ENCODE measurements around the gene CADM2. TPM values are rescaled to one million over a fixed set of nuclear protein-coding genes. Genes with fewer than 3 reads are reported as not detected.

CADM2 gene
- total RNA-seq, 4 donors from 2014 or later = 0.13 to 4.3 (median 4.1) TPM

DNA sequence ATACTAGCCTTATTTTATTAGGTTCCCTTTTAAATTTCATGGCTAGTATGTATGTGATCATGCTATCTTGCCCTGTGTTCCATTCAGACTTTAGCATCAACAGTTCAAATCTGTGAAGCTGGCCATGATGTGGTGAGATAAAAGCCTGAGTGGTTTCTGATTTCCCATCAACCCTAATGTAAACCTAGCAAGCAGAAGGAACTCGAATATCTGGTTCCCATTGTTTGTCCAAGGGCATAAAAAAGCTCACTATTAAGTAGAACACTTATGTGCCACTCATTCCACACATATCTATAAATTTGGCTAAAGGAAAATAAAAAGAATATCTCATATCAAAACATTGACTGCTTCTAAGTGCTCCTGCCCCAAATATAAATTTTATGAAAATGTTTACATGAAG is 311.7 kb downstream of the CADM2 start:
- intact Hi-C loops (cut with DNase I) = no loop called here
- WGBS, 2 donors = 15 to 33% methylated on average over 1 of the region's 1 CpG

DNA sequence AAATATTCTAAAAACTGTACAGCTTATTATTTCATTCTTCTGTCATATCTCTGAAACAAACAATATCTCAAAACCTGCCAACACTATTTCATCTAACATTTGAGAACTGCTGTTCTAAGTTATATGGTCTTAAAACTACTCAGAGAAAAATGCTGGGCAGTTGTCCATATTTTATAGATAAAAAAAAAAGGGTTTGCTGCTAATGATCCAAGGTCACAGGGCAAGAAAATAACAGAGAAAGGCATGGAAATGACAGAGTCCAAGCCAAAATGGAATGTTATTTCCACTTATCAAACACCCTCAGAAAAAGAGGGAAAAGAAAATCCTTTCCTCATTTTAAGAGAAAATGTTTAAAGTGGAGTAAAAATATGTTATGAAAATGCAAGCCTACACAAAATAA is 313.1 kb downstream of the CADM2 start:
- Histone ChIP-seq H3K9me3 (no peaks in the 10 kb centered on the region), H3K4me1 (no peaks in the 10 kb centered on the region), H3K27ac (no peak overlapping the region), H3K27me3 (no peaks in the 10 kb centered on the region), H3K4me3 (replicated peaks in 1 of 3) (no peak overlapping the region), H3K36me3 (no peaks in the 10 kb centered on the region)
- DNase-seq = no peak
- TF ChIP-seq, protein P1, sequence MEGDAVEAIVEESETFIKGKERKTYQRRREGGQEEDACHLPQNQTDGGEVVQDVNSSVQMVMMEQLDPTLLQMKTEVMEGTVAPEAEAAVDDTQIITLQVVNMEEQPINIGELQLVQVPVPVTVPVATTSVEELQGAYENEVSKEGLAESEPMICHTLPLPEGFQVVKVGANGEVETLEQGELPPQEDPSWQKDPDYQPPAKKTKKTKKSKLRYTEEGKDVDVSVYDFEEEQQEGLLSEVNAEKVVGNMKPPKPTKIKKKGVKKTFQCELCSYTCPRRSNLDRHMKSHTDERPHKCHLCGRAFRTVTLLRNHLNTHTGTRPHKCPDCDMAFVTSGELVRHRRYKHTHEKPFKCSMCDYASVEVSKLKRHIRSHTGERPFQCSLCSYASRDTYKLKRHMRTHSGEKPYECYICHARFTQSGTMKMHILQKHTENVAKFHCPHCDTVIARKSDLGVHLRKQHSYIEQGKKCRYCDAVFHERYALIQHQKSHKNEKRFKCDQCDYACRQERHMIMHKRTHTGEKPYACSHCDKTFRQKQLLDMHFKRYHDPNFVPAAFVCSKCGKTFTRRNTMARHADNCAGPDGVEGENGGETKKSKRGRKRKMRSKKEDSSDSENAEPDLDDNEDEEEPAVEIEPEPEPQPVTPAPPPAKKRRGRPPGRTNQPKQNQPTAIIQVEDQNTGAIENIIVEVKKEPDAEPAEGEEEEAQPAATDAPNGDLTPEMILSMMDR (IDR thresholded peaks at IDR 0.05) = no peak
- intact Hi-C loops (cut with DNase I) = no loop called here

More for the DNA sequence above, 311.7 kb downstream of the CADM2 start:
- DNase-seq = no peak
- no peaks in the 10 kb centered on the region for H3K36me3 ChIP-seq
- H3K4me1 ChIP-seq = no peaks in the 10 kb centered on the region
- TF ChIP-seq, protein P1 (IDR thresholded peaks at IDR 0.05) = no peak
- no peak for TF ChIP-seq POLR2A (IDR thresholded peaks at IDR 0.05)
- H3K4me3 ChIP-seq (replicated peaks in 1 of 3) = no peak overlapping the region
- H3K9me3 ChIP-seq = no peaks in the 10 kb centered on the region
- H3K27me3 ChIP-seq = no peaks in the 10 kb centered on the region
- H3K27ac ChIP-seq = no peak overlapping the region

DNA sequence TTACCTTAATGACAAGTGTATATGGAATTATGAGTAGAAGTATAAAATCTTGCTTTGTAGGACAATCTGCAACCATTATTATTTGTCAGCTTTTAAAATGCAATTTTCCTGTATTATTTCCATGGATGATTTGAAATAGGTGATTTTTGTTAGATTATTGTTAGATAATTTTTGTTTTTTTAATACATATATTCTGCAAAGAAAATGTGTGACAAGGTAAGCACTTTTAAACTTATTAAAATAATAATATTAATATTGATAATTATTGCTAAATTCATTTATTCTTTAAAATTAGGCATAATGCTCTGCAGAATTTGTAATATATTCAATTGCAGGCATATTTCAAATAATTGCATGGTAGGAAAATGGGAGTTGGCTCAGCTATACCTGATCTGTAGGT is 329.5 kb downstream of the CADM2 start:
- no peak for TF ChIP-seq POLR2A (IDR thresholded peaks at IDR 0.05)
- TF ChIP-seq, protein P1 (IDR thresholded peaks at IDR 0.05) = no peak
- Histone ChIP-seq H3K4me1 (no peaks in the 10 kb centered on the region), H3K4me3 (replicated peaks in 1 of 3) (no peak overlapping the region), H3K27me3 (no peaks in the 10 kb centered on the region), H3K9me3 (no peaks in the 10 kb centered on the region), H3K36me3 (no peaks in the 10 kb centered on the region), H3K27ac (no peak overlapping the region)
- DNase-seq = no peak
- intact Hi-C loops (cut with DNase I) = no loop called here

DNA sequence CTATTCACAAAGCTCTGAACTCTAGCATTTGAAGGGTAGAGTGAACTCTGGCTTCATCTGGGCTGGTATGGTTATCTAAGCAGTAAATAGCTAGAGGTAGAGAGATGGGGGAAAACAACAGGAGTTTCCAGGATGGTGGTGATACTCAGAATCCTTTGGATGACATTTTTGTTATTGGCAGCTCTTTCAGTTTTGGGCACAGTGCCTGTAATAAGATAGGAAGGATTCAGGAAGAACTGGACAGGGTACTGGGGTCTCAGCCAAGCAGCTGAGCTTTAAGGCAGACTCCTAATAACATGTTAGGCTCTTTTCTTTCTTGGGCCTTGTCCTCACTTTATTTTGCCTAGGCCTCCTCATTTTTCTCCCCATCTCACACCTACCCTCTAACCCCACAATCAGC is 338.5 kb downstream of the CADM2 start:
- Histone ChIP-seq H3K36me3 (no peaks in the 10 kb centered on the region), H3K4me3 (replicated peaks in 1 of 3) (no peak overlapping the region), H3K27ac (no peak overlapping the region), H3K27me3 (no peaks in the 10 kb centered on the region), H3K9me3 (no peaks in the 10 kb centered on the region), H3K4me1 (no peaks in the 10 kb centered on the region)
- intact Hi-C loops (cut with DNase I) = no loop called here
- no peak for TF ChIP-seq POLR2A (IDR thresholded peaks at IDR 0.05)
- TF ChIP-seq, protein P1 (IDR thresholded peaks at IDR 0.05) = no peak
- DNase-seq = no peak

DNA sequence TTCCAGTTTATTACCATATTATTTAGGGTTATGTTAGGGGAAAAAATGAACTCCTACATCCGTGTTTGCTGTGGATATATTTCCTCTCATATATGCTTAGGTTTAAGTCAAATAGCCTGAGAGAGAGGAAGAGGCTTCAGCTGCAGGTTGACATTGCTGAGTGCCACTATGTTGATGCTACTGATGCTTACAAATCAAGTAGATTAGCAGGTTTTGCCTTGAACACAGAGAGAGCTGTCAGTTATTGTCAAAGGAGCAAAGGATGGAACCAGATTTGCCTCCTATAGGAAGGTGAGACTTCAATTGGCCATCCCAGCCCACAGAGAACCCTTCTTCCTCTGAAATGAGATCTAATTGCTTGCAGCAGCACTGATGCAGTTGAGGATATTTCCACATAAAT is 339.2 kb downstream of the CADM2 start:
- Histone ChIP-seq H3K9me3 (no peaks in the 10 kb centered on the region), H3K4me1 (no peaks in the 10 kb centered on the region), H3K4me3 (replicated peaks in 1 of 3) (no peak overlapping the region), H3K36me3 (no peaks in the 10 kb centered on the region), H3K27me3 (no peaks in the 10 kb centered on the region), H3K27ac (no peak overlapping the region)
- DNase-seq = no peak
- intact Hi-C loops (cut with DNase I) = no loop called here
- WGBS, 2 donors = 39 to 67% methylated on average over 1 of the region's 1 CpG
- TF ChIP-seq POLR2A (IDR thresholded peaks at IDR 0.05) = no peak
- TF ChIP-seq, protein P1 (IDR thresholded peaks at IDR 0.05) = no peak

Measured in thyroid gland (tissue), 4 donors.